ENCODE data around the gene ARF6.

ARF6 gene

DNA sequence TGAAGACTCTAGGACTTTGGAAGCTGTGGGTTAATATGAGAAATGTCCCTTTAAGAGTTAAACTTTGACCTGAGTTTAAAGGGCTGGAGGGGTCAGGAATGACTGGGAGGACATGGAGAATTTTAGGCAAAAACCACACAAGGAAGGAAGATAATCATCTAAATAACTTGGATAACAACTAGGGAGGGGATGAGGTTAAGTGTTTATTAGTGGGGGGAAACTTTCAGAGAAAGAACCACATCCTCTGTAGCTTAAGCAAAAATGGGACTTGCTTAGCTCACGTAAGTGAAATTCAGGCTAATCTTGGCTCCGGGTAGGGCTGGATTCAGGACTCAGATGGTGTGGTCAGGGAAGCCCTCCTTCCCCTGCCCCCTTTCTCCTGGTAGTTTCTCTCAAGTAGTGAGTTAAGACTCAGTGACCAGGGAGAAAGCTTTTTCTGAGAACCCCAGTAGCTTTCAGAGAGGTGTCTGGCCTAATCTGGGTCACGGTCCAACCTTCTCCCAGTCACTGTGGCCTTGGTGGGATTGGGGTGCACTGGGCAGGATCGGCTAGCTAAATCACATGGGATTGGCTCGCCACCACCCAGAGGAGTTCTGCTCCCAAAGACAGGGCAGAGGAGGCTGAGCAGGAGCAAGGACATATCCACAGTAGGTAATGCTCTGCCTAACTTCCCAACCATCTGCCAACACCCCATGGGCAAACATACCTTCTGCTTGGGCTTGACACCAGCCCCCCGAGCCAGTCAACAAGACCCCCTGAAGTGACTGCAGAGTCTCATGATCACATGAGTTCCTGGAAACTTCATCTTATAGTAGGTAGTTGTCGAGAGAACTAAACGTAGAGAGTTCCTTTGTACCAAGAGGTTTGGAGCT lies 52.8 kb downstream of the ARF6 start:
- no peak for DNase-seq

Data from GOT3 (cell line).